BLaER1 treated with 17β-estradiol and CSF1 and Interleukin-3, amounts not matched to agents 10 nM and 100 nM (cell line): ENCODE results near the gene KRTAP4-3.
"Not testable (repeated sequence)": the region's sequence is repeated elsewhere in the genome, so short reads cannot be mapped to it uniquely, and the experiment has no call there.

Experiments used
- H3K27ac ChIP-seq, 11 experiments: shearing (Covaris generic); formaldehyde crosslinking; 2 replicates each; pipeline ENCODE4 v1.8.1; 2022
- H3K27me3 ChIP-seq, 11 experiments: shearing (Covaris generic); formaldehyde crosslinking; 2 replicates each; pipeline ENCODE4 v1.8.1; 2022
- H3K36me3 ChIP-seq, 11 experiments: shearing (Covaris generic); formaldehyde crosslinking; 2 replicates each; pipeline ENCODE4 v1.8.1; 2022
- H3K4me1 ChIP-seq, 10 experiments: shearing (Covaris generic); formaldehyde crosslinking; 2 replicates each; pipeline ENCODE4 v1.8.1; 2022
- H3K4me2 ChIP-seq, 11 experiments: shearing (Covaris generic); formaldehyde crosslinking; 2 replicates each; pipeline ENCODE4 v1.8.1; 2022
- H3K4me3 ChIP-seq, 10 experiments: shearing (Covaris generic); formaldehyde crosslinking; 2 replicates each; pipeline ENCODE4 v1.8.1; 2022
- H3K9ac ChIP-seq, 11 experiments: shearing (Covaris generic); formaldehyde crosslinking; 2 replicates each; pipeline ENCODE4 v1.8.1; 2022
- H3K9me3 ChIP-seq, 11 experiments: shearing (Covaris generic); formaldehyde crosslinking; replicated peaks in 1 of 11; 2 replicates each; pipeline ENCODE4 v1.8.1; 2022
- H4K20me1 ChIP-seq, 11 experiments: shearing (Covaris generic); formaldehyde crosslinking; 2 replicates each; pipeline ENCODE4 v1.8.1; 2022
- Cebpa-rat ChIP-seq, 11 experiments: shearing (Covaris generic); IDR thresholded peaks; 2 replicates each; pipeline ENCODE4 v1.8.1; 2022

KRTAP4-3 gene

GRCh38 chr17:41163828-41164227 is 4.2 kb downstream of the KRTAP4-3 start:
- peaks cover 0 to 14% (median 4%) of the 10 kb centered on the region in 11 experiments; a peak in 8 of 22 replicates for H3K9me3 ChIP-seq
- H4K20me1 ChIP-seq: no peaks in the 10 kb centered on the region
- no peaks in the 10 kb centered on the region for H3K36me3 ChIP-seq
- no peaks in the 10 kb centered on the region for H3K4me1 ChIP-seq
- H3K4me2 ChIP-seq: no peak overlapping the region
- no peak overlapping the region for H3K9ac ChIP-seq
- no peak overlapping the region for H3K4me3 ChIP-seq
- no peak overlapping the region for H3K27ac ChIP-seq
- no peak for TF ChIP-seq Cebpa-rat (IDR thresholded peaks at IDR 0.05)
- H3K27me3 ChIP-seq: no peaks in the 10 kb centered on the region

DNA sequence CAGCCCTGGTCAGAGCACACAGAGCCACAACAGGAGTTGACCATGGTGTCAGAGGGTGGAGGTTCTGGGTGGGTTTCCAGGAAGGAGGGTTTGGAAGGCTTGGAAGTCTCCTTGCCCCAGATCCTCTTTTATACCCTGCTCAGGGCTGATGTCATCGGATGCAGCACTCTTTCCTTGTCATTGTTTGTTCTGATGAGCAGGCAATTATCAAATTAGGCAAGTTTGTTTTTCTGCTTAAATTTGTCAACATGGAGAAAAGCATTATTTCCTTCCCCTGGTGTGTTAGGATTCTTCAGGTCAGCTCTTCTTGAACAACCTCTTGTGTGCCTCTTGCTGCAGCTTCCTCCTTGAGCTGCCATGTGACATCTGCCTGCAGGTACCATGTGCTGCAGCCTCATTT is 7.4 kb downstream of the KRTAP4-3 start, which contains the start of gene KRTAP4-4:
KRTAP4-4 (minus strand) TSS at position 101 of the 400 bp plus-strand sequence; CDS start at position 44, 57 bp downstream.
- Histone ChIP-seq H3K9me3 (no peaks in the 10 kb centered on the region), H3K27me3 (no peaks in the 10 kb centered on the region), H3K9ac (no peak within 1 kb of the TSS), H3K36me3 (no peaks in the 10 kb centered on the region), H3K4me1 (no peaks in the 10 kb centered on the region), H4K20me1 (no peaks in the 10 kb centered on the region), H3K27ac (no peak within 1 kb of the TSS), H3K4me2 (no peak within 1 kb of the TSS), H3K4me3 (no peak within 1 kb of the TSS)
- no peak for TF ChIP-seq Cebpa-rat (IDR thresholded peaks at IDR 0.05)

- H3K4me1 ChIP-seq, H3K9ac ChIP-seq, H3K4me3 ChIP-seq, H3K9me3 ChIP-seq, H3K27ac ChIP-seq, H3K27me3 ChIP-seq, H3K36me3 ChIP-seq, H3K4me2 ChIP-seq, H4K20me1 ChIP-seq: not testable (repeated sequence)
Measured at GRCh38 chr17:41160190-41160589, 7.8 kb downstream of the KRTAP4-3 start.

DNA sequence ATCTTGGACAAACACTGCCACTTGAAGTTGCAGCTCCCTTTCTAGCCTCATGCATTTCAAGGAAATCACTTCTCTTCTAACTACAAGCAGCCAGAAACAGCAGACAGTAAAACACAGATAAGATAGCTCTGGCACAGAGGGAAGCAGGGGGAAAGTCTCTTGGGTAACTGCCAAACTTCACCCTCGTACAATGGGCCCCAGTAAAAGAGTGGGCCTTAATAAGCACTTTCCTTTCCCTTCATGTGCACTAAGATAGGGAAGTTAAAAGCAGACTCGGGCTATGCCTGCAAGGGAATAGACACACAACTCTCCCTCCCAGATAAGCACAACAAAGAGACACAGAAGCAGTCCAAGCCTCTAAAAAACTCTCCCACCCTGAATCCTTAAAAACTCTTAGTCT is 14.2 kb downstream of the KRTAP4-3 start:
- Histone ChIP-seq H3K27ac (no peak overlapping the region), H3K36me3 (no peaks in the 10 kb centered on the region), H3K9me3 (no peaks in the 10 kb centered on the region), H3K4me2 (peak overlapping the region in 2 of 11 experiments; percentile 41 to 65; a peak in 4 of 22 replicates), H4K20me1 (no peaks in the 10 kb centered on the region), H3K9ac (no peak overlapping the region), H3K4me1 (peaks cover 0 to 14% (median 0%) of the 10 kb centered on the region in 10 experiments; a peak in 4 of 20 replicates), H3K27me3 (no peaks in the 10 kb centered on the region), H3K4me3 (no peak overlapping the region)
- TF ChIP-seq Cebpa-rat (IDR thresholded peaks at IDR 0.05): no peak

GRCh38 chr17:41151525-41151924 is 16.5 kb downstream of the KRTAP4-3 start:
- Histone ChIP-seq H3K36me3 (no peaks in the 10 kb centered on the region), H3K9me3 (no peaks in the 10 kb centered on the region), H3K4me2 (no peak overlapping the region), H3K4me3 (no peak overlapping the region), H3K27me3 (no peaks in the 10 kb centered on the region), H3K9ac (no peak overlapping the region), H4K20me1 (no peaks in the 10 kb centered on the region), H3K27ac (no peak overlapping the region), H3K4me1 (peaks cover 0 to 14% (median 0%) of the 10 kb centered on the region in 10 experiments; a peak in 4 of 20 replicates)
- TF ChIP-seq Cebpa-rat (IDR thresholded peaks at IDR 0.05): no peak

DNA sequence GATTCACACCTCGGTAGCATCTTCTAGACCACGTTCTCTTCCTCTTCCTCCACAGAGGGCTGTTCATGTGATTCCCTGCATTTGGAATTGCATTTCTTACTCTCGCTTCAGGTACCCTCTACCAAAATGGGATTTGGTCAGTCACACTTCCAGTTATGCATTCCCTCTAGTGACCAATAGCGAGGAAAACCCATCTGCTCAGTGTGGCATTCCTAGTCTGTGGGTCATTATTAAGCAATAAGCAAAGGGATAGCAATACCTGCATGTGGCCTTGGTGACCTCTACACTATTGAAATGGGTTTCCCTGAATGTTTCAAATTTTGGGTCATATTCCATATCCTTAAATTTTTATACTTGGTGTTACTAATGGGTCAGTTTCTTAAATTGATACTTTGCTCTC is 18.0 kb downstream of the KRTAP4-3 start:
- Histone ChIP-seq H3K4me3 (no peak overlapping the region), H3K9me3 (0 out of 22 replicates have a peak, but pooled peaks cover 0 to 3% (median 0%) of the 10 kb centered on the region in 11 experiments), H3K4me1 (peaks cover 0 to 14% (median 0%) of the 10 kb centered on the region in 10 experiments; a peak in 4 of 20 replicates), H3K27ac (no peak overlapping the region), H3K9ac (no peak overlapping the region), H3K27me3 (no peaks in the 10 kb centered on the region), H4K20me1 (no peaks in the 10 kb centered on the region), H3K36me3 (no peaks in the 10 kb centered on the region), H3K4me2 (no peak overlapping the region)
- TF ChIP-seq Cebpa-rat (IDR thresholded peaks at IDR 0.05): no peak

GRCh38 chr17:41149652-41149985 is 18.4 kb downstream of the KRTAP4-3 start, which contains the start of gene KRTAP4-5:
TSS of gene KRTAP4-5 (minus strand) at chr17:41149825. CDS start at chr17:41149767, 58 bp downstream.
- Histone ChIP-seq H3K4me3 (no peak within 1 kb of the TSS), H3K36me3 (no peaks in the 10 kb centered on the region), H3K9ac (no peak within 1 kb of the TSS), H4K20me1 (no peaks in the 10 kb centered on the region), H3K27me3 (no peaks in the 10 kb centered on the region), H3K4me1 (peaks cover 0 to 14% (median 0%) of the 10 kb centered on the region in 10 experiments; a peak in 4 of 20 replicates), H3K9me3 (peaks cover 0 to 6% (median 0%) of the 10 kb centered on the region in 11 experiments; a peak in 1 of 22 replicates), H3K4me2 (no peak within 1 kb of the TSS), H3K27ac (no peak within 1 kb of the TSS)
- TF ChIP-seq Cebpa-rat (IDR thresholded peaks at IDR 0.05): no peak

- not testable (repeated sequence) for H3K27ac ChIP-seq, H3K4me3 ChIP-seq, H3K9ac ChIP-seq, H4K20me1 ChIP-seq, H3K4me2 ChIP-seq, H3K27me3 ChIP-seq, H3K36me3 ChIP-seq, H3K4me1 ChIP-seq
- peaks cover 4 to 11% (median 5%) of the 10 kb centered on the region in 11 experiments for H3K9me3 ChIP-seq
Measured at GRCh38 chr17:41148971-41149651, 18.9 kb downstream of the KRTAP4-3 start.

DNA sequence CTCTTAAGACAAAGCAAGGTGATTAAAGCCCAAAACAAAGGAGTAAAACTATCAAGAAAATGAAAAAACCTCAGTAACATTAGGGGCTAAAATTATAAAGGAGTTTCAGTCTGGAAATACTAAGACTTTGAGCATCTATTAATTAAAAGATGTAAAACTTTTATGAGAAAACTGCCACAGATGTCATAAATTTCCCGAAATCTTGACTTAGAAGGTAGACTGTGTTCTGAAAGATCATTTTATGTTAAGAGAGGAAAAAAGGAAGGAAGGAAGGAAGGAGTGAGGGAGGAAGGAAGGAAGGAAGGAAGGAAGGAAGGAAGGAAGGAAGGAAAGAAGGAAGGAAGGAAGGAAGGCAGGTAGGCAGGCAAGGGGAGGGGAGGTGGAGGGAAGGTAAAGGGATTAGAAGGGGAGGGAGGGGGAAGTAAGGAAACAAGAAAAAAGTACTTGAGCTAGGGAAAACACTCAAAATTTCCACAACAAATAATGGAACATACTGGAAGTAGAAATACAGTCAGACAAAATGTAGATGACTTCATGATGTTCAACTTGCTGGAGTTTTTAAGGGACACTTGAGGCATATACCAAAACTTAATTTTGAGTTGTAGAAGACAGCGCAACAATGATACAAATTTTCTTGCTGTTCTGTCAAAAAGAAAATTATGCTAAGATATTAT is 20.4 kb downstream of the KRTAP4-3 start:
- no peak overlapping the region for H3K27ac ChIP-seq
- no peak overlapping the region for H3K4me2 ChIP-seq
- no peaks in the 10 kb centered on the region for H3K27me3 ChIP-seq
- H3K4me3 ChIP-seq: no peak overlapping the region
- TF ChIP-seq Cebpa-rat (IDR thresholded peaks at IDR 0.05): no peak
- H3K36me3 ChIP-seq: peaks cover 0 to 3% (median 0%) of the 10 kb centered on the region in 11 experiments; a peak in 1 of 22 replicates
- H4K20me1 ChIP-seq: no peaks in the 10 kb centered on the region
- H3K9ac ChIP-seq: no peak overlapping the region
- H3K9me3 ChIP-seq: peaks cover 18 to 25% (median 19%) of the 10 kb centered on the region in 11 experiments
- no peaks in the 10 kb centered on the region for H3K4me1 ChIP-seq
